ENCODE results near the gene PTPRN2.

The PTPRN2 gene

GRCh38 chr7:158374586-158374985 lies 213.0 kb downstream of the PTPRN2 start:
- in situ Hi-C loops (cut with MboI; ENCODE audit: low sequenced_read_pairs), result no loop called here

GRCh38 chr7:158374146-158374545 lies 213.5 kb downstream of the PTPRN2 start:
- in situ Hi-C loops (cut with MboI; ENCODE audit: low sequenced_read_pairs), result no loop called here

DNA sequence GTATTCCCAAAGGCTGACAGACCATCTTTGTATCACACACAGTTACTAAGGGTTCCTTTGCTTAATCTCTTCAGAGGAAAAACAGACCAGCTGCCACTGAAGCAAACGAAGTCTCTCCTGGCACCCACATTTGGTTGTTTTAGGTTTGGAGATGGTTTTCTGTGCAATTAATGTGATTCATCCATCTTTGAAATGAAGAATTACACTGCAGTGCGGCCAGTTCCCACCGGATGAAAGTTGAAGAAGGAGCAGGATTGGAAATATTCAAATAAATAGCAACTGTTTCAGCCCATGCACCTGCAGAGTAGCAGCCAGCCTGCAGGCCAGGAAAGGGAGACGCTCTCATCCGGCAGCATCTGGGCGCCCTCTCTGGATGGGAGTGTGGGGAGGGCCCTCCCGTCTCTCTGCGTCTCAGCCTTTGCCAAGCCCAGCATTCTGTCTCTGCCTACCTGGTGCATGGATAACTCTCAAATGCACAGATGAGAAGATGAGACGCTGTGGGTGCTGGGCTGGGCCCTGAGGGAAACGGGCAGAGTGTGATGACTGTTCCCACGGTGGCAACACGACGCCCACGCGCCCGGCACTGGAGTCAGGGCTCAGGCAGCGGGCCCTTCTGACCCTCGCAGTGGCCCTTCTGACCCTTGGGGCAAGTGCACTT lies 214.0 kb downstream of the PTPRN2 start:
- in situ Hi-C loops (cut with MboI; ENCODE audit: low sequenced_read_pairs), result no loop called here

DNA sequence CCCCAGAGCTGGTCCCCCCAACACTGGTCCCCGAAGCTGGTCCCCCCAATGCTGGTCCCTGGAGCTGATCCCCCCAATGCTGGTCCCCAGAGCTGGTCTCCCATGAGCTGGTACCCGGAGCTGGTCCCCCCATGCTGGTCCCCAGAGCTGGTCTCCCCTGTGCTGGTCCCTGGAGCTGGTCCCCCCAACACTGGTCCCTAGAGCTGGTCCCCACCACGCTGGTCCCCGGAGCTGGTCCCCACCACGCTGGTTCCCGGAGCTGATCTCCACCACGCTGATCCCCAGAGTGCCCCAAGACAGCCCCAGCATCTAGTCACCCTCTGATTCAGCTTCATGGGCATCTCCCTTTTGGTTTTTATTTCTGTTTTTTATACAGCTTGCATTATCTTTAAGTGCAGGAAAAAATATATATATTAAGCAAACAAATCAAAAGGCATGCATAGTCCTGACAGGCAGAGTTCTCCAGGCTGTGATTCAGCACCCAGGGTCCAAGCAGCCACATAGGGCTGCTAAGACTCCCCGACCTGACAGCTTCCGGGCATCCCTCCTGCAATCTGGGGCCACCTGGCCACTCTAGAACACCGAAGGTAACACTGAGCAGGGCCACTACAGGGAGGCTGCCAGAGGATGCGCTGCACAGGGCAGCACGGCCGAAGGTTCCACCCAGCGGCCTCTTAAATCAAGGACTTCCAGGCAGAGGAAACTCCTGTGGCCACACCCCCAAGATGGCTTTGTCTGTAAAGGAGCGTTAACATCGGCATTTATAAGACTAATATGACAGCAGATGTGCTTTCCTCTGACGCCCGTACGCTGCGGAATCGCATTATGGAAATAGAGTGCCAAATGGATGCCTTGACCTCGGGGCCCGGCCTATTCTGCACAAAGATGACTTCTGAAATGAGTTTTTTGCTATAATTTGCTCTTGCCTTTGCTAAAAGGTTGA lies 215.0 kb downstream of the PTPRN2 start:
- in situ Hi-C loops (cut with MboI; ENCODE audit: low sequenced_read_pairs), result no loop called here

DNA sequence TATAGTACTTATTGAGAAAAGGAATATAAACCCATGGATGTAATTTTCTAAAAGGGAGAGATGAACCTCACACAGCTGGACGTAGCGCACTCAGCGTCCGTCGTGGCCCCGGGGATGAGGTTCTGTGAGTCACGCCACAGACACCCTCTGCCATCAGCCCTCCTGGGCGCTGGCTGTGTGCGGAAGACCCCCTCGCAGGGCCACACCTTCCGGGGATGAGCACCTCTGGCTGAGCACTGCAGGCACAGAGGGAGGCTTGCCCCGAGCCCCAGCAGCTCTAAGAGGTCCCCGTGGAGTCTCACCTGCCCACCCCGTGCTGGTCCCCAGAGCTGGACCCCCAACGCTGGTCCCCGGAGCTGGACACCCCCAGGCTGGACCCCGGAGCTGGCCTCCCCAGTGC lies 215.8 kb downstream of the PTPRN2 start:
- in situ Hi-C loops (cut with MboI; ENCODE audit: low sequenced_read_pairs), result no loop called here

DNA sequence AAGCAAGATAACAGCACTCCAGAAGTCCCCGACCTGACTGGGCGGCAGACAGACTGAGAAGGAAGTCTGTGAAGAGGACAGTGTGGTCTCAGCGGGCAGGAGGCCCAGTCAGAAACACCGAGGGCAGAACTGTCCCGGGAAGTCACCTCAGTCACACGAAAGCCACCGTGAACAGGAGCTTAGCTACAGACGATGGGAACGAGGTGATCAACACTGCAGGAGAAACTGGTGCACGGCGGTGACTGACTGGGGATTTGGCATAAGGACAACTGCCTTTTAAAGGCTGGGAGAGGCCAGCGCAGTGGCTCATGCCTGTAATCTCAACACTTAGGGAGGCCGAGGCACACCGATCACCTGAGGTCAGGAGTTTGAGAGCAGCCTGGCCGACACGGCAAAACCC lies 217.8 kb downstream of the PTPRN2 start:
- in situ Hi-C loops (cut with MboI; ENCODE audit: low sequenced_read_pairs), result no loop called here

DNA sequence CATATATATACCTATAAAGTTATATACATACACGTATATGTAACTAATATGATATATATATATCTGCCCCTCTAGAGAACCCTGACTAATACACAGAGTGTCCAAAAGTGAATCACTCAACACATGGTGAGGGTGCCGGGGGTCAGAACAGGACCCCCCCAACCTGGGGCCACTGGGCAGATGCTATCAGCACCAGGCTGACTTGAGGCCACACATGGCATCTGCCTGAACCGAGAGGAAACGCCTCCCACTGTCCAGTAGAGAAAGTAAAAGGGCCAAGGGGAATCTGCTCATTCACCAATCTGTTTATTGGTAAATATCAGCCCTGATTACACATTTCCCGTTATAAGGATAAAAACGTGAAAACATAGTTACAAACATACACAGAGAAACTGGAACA lies 218.3 kb downstream of the PTPRN2 start:
- in situ Hi-C loops (cut with MboI; ENCODE audit: low sequenced_read_pairs), result no loop called here

- in situ Hi-C loops (cut with MboI; ENCODE audit: low sequenced_read_pairs), result no loop called here
Measured at GRCh38 chr7:158368449-158368848, 219.2 kb downstream of the PTPRN2 start.

GRCh38 chr7:158367634-158367982 lies 220.0 kb downstream of the PTPRN2 start:
- in situ Hi-C loops (cut with MboI; ENCODE audit: low sequenced_read_pairs), result no loop called here

DNA sequence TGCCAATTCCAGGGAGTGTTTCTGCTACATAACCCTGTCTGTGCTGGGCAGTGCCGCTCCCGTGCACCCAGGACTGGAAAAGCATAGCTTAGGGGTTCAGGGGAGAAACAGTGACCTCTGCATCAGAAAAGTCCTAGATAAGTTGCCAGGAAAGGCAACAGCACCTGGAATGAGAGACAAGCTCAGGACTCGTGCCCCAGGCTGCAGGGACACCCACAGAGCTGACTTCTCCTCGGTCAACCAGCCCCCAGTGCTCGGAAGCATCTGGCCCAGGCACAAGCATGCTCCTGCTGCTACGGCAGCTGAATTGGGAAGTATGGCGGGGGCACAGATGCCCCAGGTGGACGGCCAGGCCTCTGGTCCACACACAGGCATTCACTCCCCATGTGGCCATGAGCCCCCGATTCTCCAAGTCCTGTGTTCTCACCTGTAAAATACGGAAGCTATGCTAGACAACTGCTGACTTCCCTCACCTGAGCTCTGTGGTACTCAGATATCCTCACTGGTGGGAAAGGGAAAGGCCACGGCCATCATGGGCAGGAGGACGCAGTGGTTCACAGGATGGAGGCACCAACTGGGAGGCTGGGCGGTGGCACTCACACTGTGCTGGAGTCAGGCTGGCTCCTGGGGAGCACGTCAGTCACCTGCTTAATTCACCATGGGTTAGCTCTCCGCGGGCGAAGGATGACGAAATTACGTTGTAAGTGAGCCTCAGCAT lies 220.5 kb downstream of the PTPRN2 start:
- in situ Hi-C loops (cut with MboI; ENCODE audit: low sequenced_read_pairs), result no loop called here

GRCh38 chr7:158366346-158366745 lies 221.3 kb downstream of the PTPRN2 start:
- in situ Hi-C loops (cut with MboI; ENCODE audit: low sequenced_read_pairs), result no loop called here

DNA sequence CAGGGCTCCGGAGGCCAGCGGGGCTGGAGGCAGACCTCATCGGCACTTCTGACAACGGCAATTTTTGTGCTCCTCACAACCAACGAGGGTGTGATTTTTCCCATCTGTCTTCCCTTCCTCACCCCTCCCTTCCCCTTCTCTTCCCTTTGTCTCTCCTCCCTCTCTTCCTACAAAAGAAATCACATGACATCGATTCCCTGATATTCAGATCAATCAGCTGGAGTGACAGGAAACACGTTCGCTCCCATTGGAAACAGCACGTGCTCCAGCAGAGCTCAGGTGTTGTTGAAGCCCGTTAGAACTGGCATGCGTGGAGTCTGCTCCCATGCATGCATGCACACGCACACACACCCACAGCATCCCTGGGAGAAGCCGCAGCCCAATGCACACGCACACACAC lies 222.4 kb downstream of the PTPRN2 start:
- in situ Hi-C loops (cut with MboI; ENCODE audit: low sequenced_read_pairs), result no loop called here

DNA sequence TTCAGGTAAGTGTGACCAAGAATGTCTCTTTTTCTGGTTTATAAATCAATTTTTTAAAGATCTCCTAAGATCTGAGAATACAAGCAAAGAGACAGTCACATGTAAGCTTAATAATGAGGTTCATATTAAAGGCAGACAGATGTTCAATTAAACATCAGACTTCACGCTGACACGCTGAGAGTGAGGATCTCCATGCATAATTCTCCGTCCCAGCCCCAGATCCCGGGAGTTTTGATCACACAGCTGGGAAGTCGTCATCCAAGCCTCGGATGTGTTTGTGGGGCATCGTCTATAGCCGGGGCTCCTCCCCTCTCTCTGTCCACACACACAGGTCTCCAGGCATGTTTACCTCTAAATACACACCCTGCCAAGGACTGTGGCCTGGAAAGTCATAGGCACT lies 223.2 kb downstream of the PTPRN2 start:
- in situ Hi-C loops (cut with MboI; ENCODE audit: low sequenced_read_pairs), result no loop called here

- in situ Hi-C loops (cut with MboI; ENCODE audit: low sequenced_read_pairs), result no loop called here
Measured at GRCh38 chr7:158362912-158363905, 224.4 kb downstream of the PTPRN2 start.

GRCh38 chr7:158362001-158362400 lies 225.6 kb downstream of the PTPRN2 start:
- in situ Hi-C loops (cut with MboI; ENCODE audit: low sequenced_read_pairs), result no loop called here

DNA sequence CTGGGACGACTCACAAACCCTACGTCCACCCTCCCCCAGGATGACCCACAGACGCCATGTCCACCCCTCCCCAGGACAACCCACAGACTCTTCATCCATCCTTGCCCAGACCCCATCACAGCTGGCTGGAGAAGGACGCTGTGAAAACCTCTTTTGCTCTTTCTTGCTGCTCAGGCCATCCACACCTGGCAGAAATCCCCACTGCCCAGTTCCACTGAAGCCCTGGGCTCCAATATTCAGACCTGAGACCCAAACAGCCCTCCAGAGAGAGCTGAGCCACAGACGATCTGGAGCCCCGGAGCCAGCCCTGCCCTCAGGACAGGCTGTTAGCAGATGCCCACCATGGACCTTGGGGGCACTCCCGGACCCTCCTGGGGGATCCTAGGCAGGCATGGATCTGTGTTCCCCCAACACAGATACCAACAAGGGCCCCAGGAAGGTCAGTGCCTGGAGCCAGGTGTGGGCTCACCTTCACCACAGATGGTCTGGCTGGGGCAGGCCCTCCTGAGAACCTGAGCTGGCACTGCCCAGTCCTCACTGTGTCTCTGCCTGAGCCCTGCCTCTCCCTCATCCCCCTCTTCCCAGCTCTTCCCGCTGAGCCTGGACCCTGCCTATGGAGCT lies 226.2 kb downstream of the PTPRN2 start:
- in situ Hi-C loops (cut with MboI; ENCODE audit: low sequenced_read_pairs), result no loop called here

DNA sequence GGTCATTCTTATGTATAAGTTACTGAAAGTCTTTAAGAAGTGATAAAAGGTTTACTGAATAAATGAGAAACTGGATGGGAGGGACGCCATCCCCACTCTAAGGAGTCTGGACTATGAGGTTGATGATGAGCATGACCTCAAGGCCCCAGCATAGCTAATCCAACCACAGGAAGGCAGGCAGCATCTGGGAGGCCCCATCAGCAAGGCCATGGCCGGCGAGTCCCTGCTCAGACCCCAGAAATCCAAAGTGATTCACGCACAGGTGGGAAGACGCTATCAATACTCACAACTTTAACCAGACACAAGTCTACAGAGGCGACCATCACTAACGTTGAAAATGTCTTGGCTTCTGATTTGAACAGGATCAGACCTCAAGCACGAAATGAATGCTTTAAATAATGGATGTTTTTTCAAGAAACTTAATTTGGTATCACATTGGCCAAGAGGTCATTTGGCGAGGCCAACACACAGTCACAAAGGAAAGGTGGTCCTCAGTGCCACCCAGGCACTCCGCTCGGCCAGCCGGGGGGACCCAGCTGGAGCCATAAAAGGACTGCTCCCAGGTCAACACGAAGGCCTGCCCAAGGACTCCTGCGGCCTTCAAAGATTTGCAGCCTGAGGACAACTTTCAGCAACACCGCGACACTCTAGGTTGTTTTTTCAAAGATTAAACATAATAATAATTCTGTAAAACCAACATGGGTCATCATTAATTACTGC lies 228.5 kb downstream of the PTPRN2 start:
- in situ Hi-C loops (cut with MboI; ENCODE audit: low sequenced_read_pairs), result no loop called here

DNA sequence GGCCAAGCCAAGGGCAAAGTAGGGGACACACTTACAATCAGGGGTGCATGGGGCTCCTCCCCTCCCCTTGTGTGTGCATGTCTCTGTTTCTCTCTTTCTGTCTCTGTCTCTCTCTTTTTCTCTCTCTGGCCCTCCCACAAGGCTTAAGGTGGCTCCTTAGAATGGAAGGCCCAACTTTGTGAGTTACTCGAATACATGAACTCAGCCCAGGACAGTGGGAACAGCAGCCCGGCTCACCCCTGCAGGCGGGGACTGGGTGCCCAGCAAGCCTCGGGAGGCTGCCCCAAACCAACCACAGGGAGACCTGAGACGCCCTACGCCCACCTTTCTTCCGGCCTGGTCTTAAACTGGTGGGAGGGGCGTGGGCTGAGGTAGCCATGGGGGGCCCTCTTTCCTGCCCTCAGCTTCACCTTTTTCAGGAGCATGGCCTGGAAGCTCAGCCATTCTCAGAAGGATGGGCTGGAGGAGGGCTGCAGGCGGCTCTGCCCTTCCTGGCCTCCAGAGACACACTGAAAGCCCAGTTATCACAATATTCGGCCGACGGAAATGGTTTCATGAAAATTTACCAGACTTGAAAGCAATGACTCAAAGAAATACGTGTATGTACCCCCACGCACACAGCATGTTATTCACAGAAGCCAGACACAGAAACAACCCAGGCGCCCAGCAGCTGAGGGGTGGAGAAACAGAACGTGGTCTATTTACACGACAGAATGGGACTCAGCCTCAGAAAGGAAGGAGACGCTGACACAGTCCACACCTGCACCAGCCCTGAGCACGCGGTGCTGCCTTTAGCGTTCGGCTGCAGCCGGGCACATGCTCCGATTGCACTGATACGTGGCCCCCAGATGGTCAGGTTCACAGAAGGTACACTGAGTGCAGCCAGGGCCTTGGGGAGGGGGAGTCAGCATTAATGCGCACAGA lies 229.5 kb downstream of the PTPRN2 start:
- in situ Hi-C loops (cut with MboI; ENCODE audit: low sequenced_read_pairs), result no loop called here

Data from hTERT RPE-1 (cell line).